Neural cell (in vitro differentiated cells): Measurements from ENCODE around the gene DIP2C. TPM values are rescaled to one million over a fixed set of nuclear protein-coding genes. Genes with fewer than 3 reads are reported as not detected.

ENCODE experiments used
- H2AFZ ChIP-seq: fragments of 200-600, 300-800 bp; sonication (generic), shearing (Covaris generic); 2 replicates; pipeline ENCODE4 v1.6.0; 2014; ENCODE audit warnings: low read depth, mild to moderate bottlenecking, antibody characterized with exemption, low read length, moderate library complexity
- H3F3A ChIP-seq: fragments of 200-600 bp; shearing (Covaris generic); 2 replicates; pipeline ENCODE4 v1.6.1; 2016; ENCODE audit warnings: mild to moderate bottlenecking, moderate library complexity, mixed read lengths, antibody characterized with exemption, low read length; ENCODE audit not compliant: insufficient read depth, poor library complexity, severe bottlenecking
- H3K27ac ChIP-seq: fragments of 200-600, 300-800 bp; sonication (generic), shearing (Covaris generic); 2 replicates; pipeline ENCODE4 v1.5.1; 2014; ENCODE audit warnings: mild to moderate bottlenecking, low read length, moderate library complexity
- H3K27me3 ChIP-seq: fragments of 300-800, 200-600 bp; sonication (generic), shearing (Covaris generic); 2 replicates; pipeline ENCODE4 v1.6.0; 2014; ENCODE audit warnings: mild to moderate bottlenecking, low read depth, low read length, moderate library complexity; ENCODE audit not compliant: insufficient read depth
- H3K36me3 ChIP-seq: fragments of 300-800, 200-600 bp; sonication (generic), shearing (Covaris generic); 2 replicates; pipeline ENCODE4 v1.5.1; 2014; ENCODE audit warnings: mild to moderate bottlenecking, antibody characterized with exemption, low read length, moderate library complexity; ENCODE audit not compliant: insufficient read depth
- H3K4me2 ChIP-seq: fragments of 300-800, 200-600 bp; sonication (generic), shearing (Covaris generic); 2 replicates; pipeline ENCODE4 v1.6.0; 2014; ENCODE audit warnings: mild to moderate bottlenecking, low read length
- H3K4me3 ChIP-seq: fragments of 300-800, 200-600 bp; sonication (generic), shearing (Covaris generic); 2 replicates; pipeline ENCODE4 v1.5.1; 2014; ENCODE audit warnings: mild to moderate bottlenecking, low read length, moderate library complexity
- H3K79me2 ChIP-seq: fragments of 200-600 bp; shearing (Covaris generic); replicated peaks from 2 replicates; pipeline ENCODE4 v1.6.0; 2014; ENCODE audit warnings: mild to moderate bottlenecking, low read length, moderate library complexity; ENCODE audit not compliant: insufficient read depth
- H3K9ac ChIP-seq: fragments of 300-800, 200-600 bp; sonication (generic), shearing (Covaris generic); 2 replicates; pipeline ENCODE4 v1.6.1; 2016; ENCODE audit warnings: mild to moderate bottlenecking, low read length, mixed read lengths
- H3K9me2 ChIP-seq: fragments of 200-600 bp; shearing (Covaris generic); 2 replicates; pipeline ENCODE4 v1.6.1; 2016; ENCODE audit warnings: mild to moderate bottlenecking, low read length, mixed read lengths; ENCODE audit not compliant: insufficient read depth
- H3K9me3 ChIP-seq: fragments of 200-600, 300-800 bp; sonication (generic), shearing (Covaris generic); 2 replicates; pipeline ENCODE4 v1.6.1; 2016; ENCODE audit warnings: mild to moderate bottlenecking, mixed run types, low read length, moderate library complexity, mixed read lengths
- H4K20me1 ChIP-seq: fragments of 200-600 bp; shearing (Covaris generic); 2 replicates; pipeline ENCODE4 v1.6.1; 2016; ENCODE audit warnings: mild to moderate bottlenecking, mixed run types; ENCODE audit not compliant: insufficient read depth
- EP300 ChIP-seq: fragments of 450-650 bp; conservative IDR thresholded peaks from 2 replicates; pipeline ENCODE4 v1.6.1; 2014; ENCODE audit warnings: antibody characterized with exemption, mild to moderate bottlenecking, moderate library complexity; ENCODE audit not compliant: poor library complexity, severe bottlenecking
- EZH2 ChIP-seq: fragments of 200-600, 300-800 bp; shearing (Covaris generic), sonication (generic); IDR thresholded peaks from 2 replicates; pipeline ENCODE4 v1.6.1; 2014; ENCODE audit warnings: antibody characterized with exemption, low read length, borderline replicate concordance, mild to moderate bottlenecking; ENCODE audit not compliant: insufficient read depth, poor library complexity, severe bottlenecking
- MXI1 ChIP-seq: fragments of 450-650 bp; conservative IDR thresholded peaks from 2 replicates; pipeline ENCODE4 v1.6.1; 2014; ENCODE audit warnings: antibody characterized with exemption, mild to moderate bottlenecking; ENCODE audit not compliant: poor library complexity, severe bottlenecking
- POLR2AphosphoS5 ChIP-seq: IDR thresholded peaks from 2 replicates; pipeline ENCODE4 v1.6.1; 2012
- RAD21 ChIP-seq: fragments of 450-650 bp; conservative IDR thresholded peaks from 2 replicates; pipeline ENCODE4 v1.6.1; 2014; ENCODE audit warnings: antibody characterized with exemption, mild to moderate bottlenecking, moderate library complexity
- SMC3 ChIP-seq: fragments of 450-650 bp; conservative IDR thresholded peaks from 2 replicates; pipeline ENCODE4 v1.6.1; 2014; ENCODE audit warnings: antibody characterized with exemption, mild to moderate bottlenecking, moderate library complexity; ENCODE audit not compliant: poor library complexity
- TAF1 ChIP-seq: IDR thresholded peaks from 2 replicates; pipeline ENCODE4 v1.6.1; 2012; ENCODE audit warnings: low read depth
- polyA plus RNA-seq: library from polyadenylated mRNA; depleted of rRNA; stranded (reverse); fragments of >200 nt; gene quantifications from 2 replicates; pipeline ENCODE4 v1.2.3, GENCODE V29; 2014
- TF ChIP-seq, protein P1 (sequence below): fragments of 450-650 bp; IDR thresholded peaks from 2 replicates; pipeline ENCODE4 v1.5.1; 2014; ENCODE audit warnings: antibody characterized with exemption, mild to moderate bottlenecking, moderate library complexity; ENCODE audit not compliant: poor library complexity, severe bottlenecking
- TF ChIP-seq, protein P2 (sequence below): IDR thresholded peaks from 2 replicates; pipeline ENCODE4 v1.6.1; 2012; ENCODE audit warnings: borderline replicate concordance

The DIP2C gene
- polyA plus RNA-seq, 1 donor from 2014 or later = 24.1 TPM

DNA sequence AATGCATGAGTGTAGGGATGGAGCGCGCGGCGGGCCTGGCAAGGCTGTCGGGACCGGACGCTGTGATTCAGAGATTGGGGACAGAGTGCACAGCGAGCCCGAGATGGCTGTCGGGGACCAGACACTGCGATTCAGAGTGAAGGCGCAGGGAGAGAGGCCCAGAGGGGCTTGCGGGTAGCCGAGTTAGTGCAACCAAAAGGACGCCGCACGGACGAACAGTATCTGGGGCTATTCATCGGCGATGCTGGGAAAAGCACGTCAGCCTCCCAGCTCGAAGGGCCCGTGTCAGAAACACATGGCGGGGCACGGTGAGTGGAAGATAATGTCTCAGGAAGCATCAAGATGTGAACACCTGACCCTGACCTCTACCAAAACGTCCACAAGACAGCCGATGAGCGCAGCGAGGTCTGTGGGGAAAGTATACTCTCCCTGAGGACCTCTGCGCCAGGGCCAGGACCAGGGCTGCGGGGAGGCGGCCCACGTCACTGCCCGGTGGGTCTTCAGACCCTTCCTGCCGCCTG is 338.4 kb downstream of the DIP2C start:
- Histone ChIP-seq H3F3A (no peaks in the 10 kb centered on the region), H3K4me3 (no peak overlapping the region), H3K79me2 (no peaks in the 10 kb centered on the region), H3K27me3 (no peaks in the 10 kb centered on the region), H3K4me2 (no peak overlapping the region), H4K20me1 (no peaks in the 10 kb centered on the region), H2AFZ (no peak overlapping the region), H3K9me3 (no peaks in the 10 kb centered on the region), H3K9ac (no peak overlapping the region), H3K27ac (no peak overlapping the region), H3K36me3 (peaks cover 15% of the 10 kb centered on the region), H3K9me2 (no peaks in the 10 kb centered on the region)
- TF ChIP-seq EZH2 (no peak), TAF1 (no peak), POLR2AphosphoS5 (no peak), EP300 (no peak), RAD21 (no peak), MXI1 (no peak), SMC3 (no peak)
- TF ChIP-seq, protein P1, sequence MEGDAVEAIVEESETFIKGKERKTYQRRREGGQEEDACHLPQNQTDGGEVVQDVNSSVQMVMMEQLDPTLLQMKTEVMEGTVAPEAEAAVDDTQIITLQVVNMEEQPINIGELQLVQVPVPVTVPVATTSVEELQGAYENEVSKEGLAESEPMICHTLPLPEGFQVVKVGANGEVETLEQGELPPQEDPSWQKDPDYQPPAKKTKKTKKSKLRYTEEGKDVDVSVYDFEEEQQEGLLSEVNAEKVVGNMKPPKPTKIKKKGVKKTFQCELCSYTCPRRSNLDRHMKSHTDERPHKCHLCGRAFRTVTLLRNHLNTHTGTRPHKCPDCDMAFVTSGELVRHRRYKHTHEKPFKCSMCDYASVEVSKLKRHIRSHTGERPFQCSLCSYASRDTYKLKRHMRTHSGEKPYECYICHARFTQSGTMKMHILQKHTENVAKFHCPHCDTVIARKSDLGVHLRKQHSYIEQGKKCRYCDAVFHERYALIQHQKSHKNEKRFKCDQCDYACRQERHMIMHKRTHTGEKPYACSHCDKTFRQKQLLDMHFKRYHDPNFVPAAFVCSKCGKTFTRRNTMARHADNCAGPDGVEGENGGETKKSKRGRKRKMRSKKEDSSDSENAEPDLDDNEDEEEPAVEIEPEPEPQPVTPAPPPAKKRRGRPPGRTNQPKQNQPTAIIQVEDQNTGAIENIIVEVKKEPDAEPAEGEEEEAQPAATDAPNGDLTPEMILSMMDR = no peak
- TF ChIP-seq, protein P2, sequence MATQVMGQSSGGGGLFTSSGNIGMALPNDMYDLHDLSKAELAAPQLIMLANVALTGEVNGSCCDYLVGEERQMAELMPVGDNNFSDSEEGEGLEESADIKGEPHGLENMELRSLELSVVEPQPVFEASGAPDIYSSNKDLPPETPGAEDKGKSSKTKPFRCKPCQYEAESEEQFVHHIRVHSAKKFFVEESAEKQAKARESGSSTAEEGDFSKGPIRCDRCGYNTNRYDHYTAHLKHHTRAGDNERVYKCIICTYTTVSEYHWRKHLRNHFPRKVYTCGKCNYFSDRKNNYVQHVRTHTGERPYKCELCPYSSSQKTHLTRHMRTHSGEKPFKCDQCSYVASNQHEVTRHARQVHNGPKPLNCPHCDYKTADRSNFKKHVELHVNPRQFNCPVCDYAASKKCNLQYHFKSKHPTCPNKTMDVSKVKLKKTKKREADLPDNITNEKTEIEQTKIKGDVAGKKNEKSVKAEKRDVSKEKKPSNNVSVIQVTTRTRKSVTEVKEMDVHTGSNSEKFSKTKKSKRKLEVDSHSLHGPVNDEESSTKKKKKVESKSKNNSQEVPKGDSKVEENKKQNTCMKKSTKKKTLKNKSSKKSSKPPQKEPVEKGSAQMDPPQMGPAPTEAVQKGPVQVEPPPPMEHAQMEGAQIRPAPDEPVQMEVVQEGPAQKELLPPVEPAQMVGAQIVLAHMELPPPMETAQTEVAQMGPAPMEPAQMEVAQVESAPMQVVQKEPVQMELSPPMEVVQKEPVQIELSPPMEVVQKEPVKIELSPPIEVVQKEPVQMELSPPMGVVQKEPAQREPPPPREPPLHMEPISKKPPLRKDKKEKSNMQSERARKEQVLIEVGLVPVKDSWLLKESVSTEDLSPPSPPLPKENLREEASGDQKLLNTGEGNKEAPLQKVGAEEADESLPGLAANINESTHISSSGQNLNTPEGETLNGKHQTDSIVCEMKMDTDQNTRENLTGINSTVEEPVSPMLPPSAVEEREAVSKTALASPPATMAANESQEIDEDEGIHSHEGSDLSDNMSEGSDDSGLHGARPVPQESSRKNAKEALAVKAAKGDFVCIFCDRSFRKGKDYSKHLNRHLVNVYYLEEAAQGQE = no peak

GRCh38 chr10:349081-349480 is 340.4 kb downstream of the DIP2C start:
- H3F3A ChIP-seq = no peaks in the 10 kb centered on the region
- TF ChIP-seq, protein P2 = no peak
- TF ChIP-seq TAF1 = no peak
- no peak for TF ChIP-seq RAD21
- TF ChIP-seq SMC3 = no peak
- no peak for TF ChIP-seq EZH2
- no peak for TF ChIP-seq MXI1
- no peak for TF ChIP-seq EP300
- TF ChIP-seq POLR2AphosphoS5 = no peak
- H2AFZ ChIP-seq = no peak overlapping the region
- no peak overlapping the region for H3K4me2 ChIP-seq
- peaks cover 15% of the 10 kb centered on the region for H3K36me3 ChIP-seq
- H3K9me3 ChIP-seq = no peaks in the 10 kb centered on the region
- no peak overlapping the region for H3K27ac ChIP-seq
- H3K79me2 ChIP-seq = no peaks in the 10 kb centered on the region
- no peaks in the 10 kb centered on the region for H3K27me3 ChIP-seq
- H3K4me3 ChIP-seq = no peak overlapping the region
- no peaks in the 10 kb centered on the region for H4K20me1 ChIP-seq
- no peak overlapping the region for H3K9ac ChIP-seq
- no peaks in the 10 kb centered on the region for H3K9me2 ChIP-seq
